BJ (cell line): ENCODE measurements around the gene RNF38. TPM values are rescaled to one million over a fixed set of nuclear protein-coding genes. Genes with fewer than 3 reads are reported as not detected.

Experiments
- CTCF ChIA-PET: fragments of 350-600 bp; formaldehyde crosslinking; extraction: SDS; loops from one replicate; lab custom pipeline; 2021; ENCODE audit warnings: antibody characterized with exemption, inconsistent platforms; lab: Yijun Ruan, JAX
- POLR2A ChIA-PET: fragments of 300-600 bp; sonication (Branson Sonifier 250); formaldehyde crosslinking; extraction: SDS; loops from one replicate; lab custom pipeline; 2021; ENCODE audit warnings: antibody characterized with exemption; lab: Charles Lee
- DNase-seq: peaks from one replicate; pipeline ENCODE4 v3.0.0-alpha.2; 2011; ENCODE audit warnings: low read depth
- H3K27me3 ChIP-seq: 2 replicates; pipeline ENCODE4 v1.6.0; 2011; ENCODE audit warnings: low read length; ENCODE audit not compliant: control insufficient read depth, insufficient read depth
- H3K36me3 ChIP-seq: 2 replicates; pipeline ENCODE4 v1.5.1; 2011; ENCODE audit warnings: low read length; ENCODE audit not compliant: control insufficient read depth, insufficient read depth
- H3K4me3 ChIP-seq: 2 replicates; pipeline ENCODE4 v1.5.1; 2011; ENCODE audit warnings: low read depth, mild to moderate bottlenecking, control low read depth, low read length
- polyA plus RNA-seq: library from polyadenylated mRNA; depleted of rRNA; stranded (reverse); fragments of >200 nt; gene quantifications from 2 replicates; pipeline ENCODE4 v1.2.3, GENCODE V29; 2011
- TF ChIP-seq, protein P1 (sequence below): IDR thresholded peaks from 2 replicates; pipeline ENCODE4 v1.5.1; 2011; ENCODE audit warnings: low read depth, mild to moderate bottlenecking, control low read depth, inconsistent platforms, low read length, moderate library complexity; ENCODE audit not compliant: insufficient read depth

Gene RNF38
- polyA plus RNA-seq, 1 experiment, result 20.0 TPM

GRCh38 chr9:36336131-36336907 is 63.8 kb downstream of the RNF38 start:
- CTCF ChIA-PET, result interaction anchor here (5.0 kb wide), 1 partner anchor 7 kb away, joined by 23 read pairs; no protein-coding TSS in a partner anchor
- H3K27me3 ChIP-seq, result no peaks in the 10 kb centered on the region
- H3K4me3 ChIP-seq, result no peak overlapping the region
- TF ChIP-seq, protein P1, sequence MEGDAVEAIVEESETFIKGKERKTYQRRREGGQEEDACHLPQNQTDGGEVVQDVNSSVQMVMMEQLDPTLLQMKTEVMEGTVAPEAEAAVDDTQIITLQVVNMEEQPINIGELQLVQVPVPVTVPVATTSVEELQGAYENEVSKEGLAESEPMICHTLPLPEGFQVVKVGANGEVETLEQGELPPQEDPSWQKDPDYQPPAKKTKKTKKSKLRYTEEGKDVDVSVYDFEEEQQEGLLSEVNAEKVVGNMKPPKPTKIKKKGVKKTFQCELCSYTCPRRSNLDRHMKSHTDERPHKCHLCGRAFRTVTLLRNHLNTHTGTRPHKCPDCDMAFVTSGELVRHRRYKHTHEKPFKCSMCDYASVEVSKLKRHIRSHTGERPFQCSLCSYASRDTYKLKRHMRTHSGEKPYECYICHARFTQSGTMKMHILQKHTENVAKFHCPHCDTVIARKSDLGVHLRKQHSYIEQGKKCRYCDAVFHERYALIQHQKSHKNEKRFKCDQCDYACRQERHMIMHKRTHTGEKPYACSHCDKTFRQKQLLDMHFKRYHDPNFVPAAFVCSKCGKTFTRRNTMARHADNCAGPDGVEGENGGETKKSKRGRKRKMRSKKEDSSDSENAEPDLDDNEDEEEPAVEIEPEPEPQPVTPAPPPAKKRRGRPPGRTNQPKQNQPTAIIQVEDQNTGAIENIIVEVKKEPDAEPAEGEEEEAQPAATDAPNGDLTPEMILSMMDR, result no peak
- peaks cover 15% of the 10 kb centered on the region for H3K36me3 ChIP-seq
- no peak for DNase-seq
- POLR2A ChIA-PET, result no interaction called here

GRCh38 chr9:36332006-36332405 is 68.1 kb downstream of the RNF38 start:
- CTCF ChIA-PET, result interaction anchor here (0.5 to 9.5 kb wide), 6 partner anchors 12 to 130 kb away, joined by 4 to 94 read pairs (median 4); no protein-coding TSS in a partner anchor
- TF ChIP-seq, protein P1, result no peak
- POLR2A ChIA-PET, result no interaction called here
- H3K36me3 ChIP-seq, result 0 out of 2 replicates have a peak, but pooled peaks cover under 1% of the 10 kb centered on the region
- no peak overlapping the region for H3K4me3 ChIP-seq
- H3K27me3 ChIP-seq, result no peaks in the 10 kb centered on the region
- DNase-seq, result peak; percentile 10

- no peaks in the 10 kb centered on the region for H3K36me3 ChIP-seq
- POLR2A ChIA-PET, result interaction anchor here (0.5 kb wide), 1 partner anchor 373 kb away, joined by 14 read pairs; no protein-coding TSS in a partner anchor
- no peak overlapping the region for H3K4me3 ChIP-seq
- CTCF ChIA-PET, result interaction anchor here (0.7 to 9.5 kb wide), 25 partner anchors 10 to 539 kb away, joined by 3 to 94 read pairs (median 4); partner anchors contain the start of genes CLTA, GNE and OR2S2
- TF ChIP-seq, protein P1, result peak; percentile 73
- DNase-seq, result peak; percentile 12
- H3K27me3 ChIP-seq, result no peaks in the 10 kb centered on the region
These were observed 71.2 kb downstream of the RNF38 start for GRCh38 chr9:36328798-36329411.

DNA sequence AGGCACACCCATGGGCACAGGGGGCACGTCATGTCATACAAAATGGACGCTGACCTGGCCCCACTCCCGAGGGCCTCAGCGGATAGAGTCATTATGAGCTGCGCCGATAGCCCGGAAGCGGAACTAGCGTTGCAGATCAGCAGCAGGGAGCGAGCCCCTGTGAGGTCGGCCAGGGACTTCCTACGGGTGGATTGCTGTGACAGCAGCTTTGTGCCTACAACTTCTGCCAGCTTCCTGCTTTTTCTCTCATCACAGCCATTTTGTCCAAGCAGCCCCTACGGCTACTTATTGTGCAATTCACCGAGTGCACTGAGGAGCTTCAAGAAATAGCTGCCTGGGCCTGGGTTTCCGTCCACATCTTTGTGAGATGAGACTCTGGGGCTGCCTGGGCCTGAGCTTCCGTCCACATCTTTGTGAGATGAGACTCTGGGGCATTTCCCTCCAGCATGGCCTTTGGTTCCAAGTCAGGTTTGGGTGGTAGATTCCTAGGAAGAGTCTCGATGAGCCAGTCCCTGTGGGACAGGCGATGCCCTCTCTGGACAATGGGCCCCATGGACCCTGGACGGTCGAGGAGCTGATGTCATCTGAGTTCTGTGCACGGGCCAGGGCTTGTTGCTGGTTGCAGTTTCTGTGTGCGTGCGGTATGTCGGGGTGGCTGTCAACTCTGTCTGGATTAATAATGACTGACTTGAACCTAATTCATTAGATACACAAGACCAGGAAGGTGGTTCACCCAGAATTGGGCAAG is 74.8 kb downstream of the RNF38 start:
- CTCF ChIA-PET, result interaction anchor here (0.7 to 9.5 kb wide), 3 partner anchors 9 to 74 kb away, joined by 3 to 94 read pairs (median 3); no protein-coding TSS in a partner anchor
- DNase-seq, result no peak
- TF ChIP-seq, protein P1, result no peak
- POLR2A ChIA-PET, result interaction anchor here (0.6 kb wide), 1 partner anchor 76 kb away, joined by 3 read pairs; no protein-coding TSS in a partner anchor
- Histone ChIP-seq H3K27me3 (no peaks in the 10 kb centered on the region), H3K4me3 (no peak overlapping the region), H3K36me3 (no peaks in the 10 kb centered on the region)
